Germinal center (tissue), 1 donor: Measurements from ENCODE around the gene SLC9C2.
"Not testable (repeated sequence)": the region's sequence is repeated elsewhere in the genome, so short reads cannot be mapped to it uniquely, and the experiment has no call there.

ENCODE experiments used
- DNase-seq: peaks from one replicate; pipeline ENCODE4 v3.0.0; 2012; ENCODE audit warnings: mixed read lengths, low spot score

Gene SLC9C2

DNA sequence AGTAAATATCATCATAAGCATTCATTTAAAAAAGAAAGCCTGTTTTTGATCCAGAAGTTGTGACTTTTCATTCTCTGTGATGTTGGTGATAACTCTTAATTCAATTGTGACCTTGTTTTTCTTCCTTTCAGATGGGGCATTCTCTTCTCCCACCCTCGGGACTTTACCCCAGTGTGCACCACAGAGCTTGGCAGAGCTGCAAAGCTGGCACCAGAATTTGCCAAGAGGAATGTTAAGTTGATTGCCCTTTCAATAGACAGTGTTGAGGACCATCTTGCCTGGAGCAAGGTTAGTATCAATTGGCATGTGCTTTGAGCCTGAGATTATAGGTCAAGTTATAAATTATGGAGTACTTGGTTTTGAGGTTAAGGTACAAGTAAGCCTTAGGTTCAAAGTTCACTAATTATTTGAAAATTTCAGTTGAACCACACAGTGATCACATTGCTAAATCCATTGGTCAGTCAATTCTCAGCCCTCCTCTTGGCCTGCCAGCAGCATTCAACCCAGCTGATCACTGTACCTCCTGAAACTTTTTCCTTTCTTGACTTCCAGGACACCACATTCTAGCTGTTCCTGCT lies 121.6 kb downstream of the SLC9C2 start:
- DNase-seq, result no peak

DNA sequence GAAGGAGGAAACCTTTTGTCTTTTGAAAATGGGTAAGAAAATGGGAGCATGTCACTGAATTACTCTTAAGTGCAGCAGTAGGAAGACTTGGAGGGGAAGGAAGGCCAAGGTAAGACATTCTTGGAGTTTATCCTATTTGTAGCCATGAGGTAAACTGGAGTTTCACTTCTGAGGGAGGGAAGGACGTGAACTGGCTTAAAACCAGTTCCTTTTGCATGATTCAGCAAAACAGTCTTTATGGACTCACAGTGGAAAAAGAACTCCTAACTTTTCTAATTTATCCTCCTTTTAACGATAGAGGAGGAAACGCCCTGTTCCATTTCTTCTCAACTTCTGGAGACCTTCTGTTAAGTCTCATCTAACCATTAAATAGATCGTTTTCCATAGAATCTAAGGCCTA lies 123.2 kb downstream of the SLC9C2 start:
- no peak for DNase-seq

DNA sequence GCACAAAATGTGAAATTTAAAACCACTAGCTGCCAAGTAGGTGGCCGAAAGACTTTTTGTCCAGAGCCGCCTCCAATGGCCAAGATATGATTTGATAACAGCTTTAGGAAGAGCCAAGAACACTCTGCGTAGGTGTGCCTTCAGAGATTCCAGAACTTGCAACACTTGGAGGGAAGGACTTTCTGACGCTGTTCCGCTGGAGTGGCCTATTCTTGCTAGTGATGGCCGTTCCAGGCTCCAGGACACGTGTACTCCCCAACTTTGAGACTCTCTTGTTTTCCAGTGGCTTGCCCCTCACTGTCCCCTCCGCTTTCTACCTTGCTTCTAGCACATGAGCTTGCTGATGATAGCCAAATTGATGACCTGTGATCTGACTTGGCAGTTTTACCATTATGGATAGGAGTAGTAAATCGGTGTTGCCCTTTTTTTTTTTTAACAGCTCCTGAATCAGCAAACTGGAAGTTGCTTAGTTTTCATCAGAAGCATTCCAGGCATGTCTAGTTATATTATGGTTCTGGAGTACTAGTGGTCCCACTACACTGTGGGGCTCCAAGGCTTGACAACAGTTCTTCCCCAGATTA lies 124.7 kb downstream of the SLC9C2 start:
- DNase-seq, result no peak

DNA sequence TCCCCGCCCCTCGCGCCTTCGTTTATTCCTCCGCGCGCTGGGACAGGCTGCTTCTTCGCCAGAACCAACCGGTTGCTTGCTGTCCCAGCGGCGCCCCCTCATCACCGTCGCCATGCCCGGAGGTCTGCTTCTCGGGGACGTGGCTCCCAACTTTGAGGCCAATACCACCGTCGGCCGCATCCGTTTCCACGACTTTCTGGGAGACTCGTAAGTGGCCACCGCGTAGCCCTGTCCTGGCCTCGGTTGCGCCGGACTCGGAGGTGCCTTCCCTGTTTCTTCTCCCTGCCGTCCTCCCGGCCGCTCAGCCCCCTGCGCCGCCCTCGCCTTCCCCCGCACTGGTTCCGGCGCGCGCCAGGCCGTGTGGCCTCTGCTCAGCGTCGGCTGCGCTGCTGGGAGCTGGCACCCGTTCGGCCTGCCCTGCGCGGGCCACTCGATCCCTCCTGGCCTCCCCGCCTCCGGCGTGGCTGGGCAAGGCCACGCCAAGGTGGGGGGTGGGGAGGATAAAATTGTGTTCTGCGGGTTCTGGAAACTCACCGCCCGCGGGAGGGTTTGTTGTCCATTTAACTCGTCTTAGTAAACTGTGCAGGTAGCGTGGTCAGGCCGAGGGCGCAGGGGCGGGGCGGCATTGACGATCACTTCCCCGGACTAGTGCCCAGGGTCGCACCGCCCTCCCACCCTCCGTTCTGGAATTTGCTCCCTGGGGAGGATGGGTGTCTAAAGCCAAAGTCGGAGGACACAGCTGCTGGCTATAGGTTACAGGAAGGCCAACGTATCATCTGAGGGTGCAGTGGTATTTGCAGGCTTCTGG lies 125.4 kb downstream of the SLC9C2 start, which contains the start of gene PRDX6:
PRDX6 (plus strand) TSS at position 50 of the 808 bp plus-strand sequence; CDS start at position 113, 63 bp downstream.
- peak; percentile 58 for DNase-seq

GRCh38 chr1:173476665-173477285 lies 126.1 kb downstream of the SLC9C2 start:
- peak; percentile 94 for DNase-seq

GRCh38 chr1:173476197-173476664 lies 126.6 kb downstream of the SLC9C2 start:
- DNase-seq, result no peak

DNA sequence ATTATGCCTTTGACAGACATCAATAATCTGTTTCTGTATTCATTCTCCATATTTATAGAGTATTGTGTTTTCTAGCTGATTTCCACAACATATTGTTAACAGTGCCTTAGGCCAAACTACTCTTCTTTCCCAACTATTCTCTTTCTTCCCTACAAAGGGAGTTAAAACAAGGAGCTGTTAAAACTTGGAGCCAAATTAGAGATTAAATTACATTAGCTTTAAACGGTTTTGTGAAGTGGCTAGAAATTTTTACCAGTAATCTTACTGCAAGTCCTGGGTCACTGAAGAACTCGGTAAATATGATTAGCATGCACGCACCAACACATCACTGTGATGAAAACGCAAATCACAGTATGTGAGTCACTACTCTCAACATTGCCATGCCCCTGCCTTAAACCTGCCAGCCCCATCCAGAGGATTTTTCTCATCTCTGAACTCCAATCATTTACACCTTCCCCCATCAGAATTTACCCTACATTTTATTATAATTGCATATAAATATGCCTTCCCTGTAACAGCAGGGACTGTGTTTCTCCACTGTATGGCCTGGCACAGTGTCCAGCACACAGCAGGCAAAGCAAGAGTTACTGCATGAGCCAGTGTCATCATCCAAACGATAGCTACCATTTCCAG lies 127.2 kb downstream of the SLC9C2 start:
- DNase-seq, result no peak

DNA sequence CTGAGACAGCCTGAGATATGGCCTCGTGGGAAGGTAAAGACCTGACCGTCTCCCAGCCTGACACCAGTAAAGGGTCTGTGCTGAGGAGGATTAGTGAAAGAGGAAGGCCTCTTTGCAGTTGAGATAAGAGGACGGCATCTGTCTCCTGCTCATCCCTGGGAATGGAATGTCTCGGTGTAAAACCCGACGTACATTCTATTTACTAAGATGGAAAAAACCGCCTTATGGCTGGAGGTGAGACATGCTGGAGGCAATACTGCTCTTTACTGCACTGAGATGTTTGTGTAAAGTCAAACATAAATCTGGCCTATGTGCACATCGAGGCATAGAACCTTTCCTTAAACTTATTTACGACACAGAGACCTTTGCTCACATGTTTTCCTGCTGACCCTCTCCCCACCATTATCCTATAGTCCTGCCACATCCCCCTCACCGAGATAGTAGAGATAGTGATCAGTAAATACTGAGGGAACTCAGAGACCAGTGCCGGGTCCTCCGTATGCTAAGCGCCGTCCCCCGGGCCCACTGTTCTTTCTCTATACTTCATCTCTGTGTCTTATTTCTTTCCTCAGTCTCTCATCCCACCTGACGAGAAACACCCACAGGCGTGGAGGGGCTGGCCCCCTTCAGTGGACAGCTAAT lies 128.0 kb downstream of the SLC9C2 start:
- not testable (repeated sequence) for DNase-seq

- no peak for DNase-seq
Measured at GRCh38 chr1:173474097-173474779, 128.6 kb downstream of the SLC9C2 start.

DNA sequence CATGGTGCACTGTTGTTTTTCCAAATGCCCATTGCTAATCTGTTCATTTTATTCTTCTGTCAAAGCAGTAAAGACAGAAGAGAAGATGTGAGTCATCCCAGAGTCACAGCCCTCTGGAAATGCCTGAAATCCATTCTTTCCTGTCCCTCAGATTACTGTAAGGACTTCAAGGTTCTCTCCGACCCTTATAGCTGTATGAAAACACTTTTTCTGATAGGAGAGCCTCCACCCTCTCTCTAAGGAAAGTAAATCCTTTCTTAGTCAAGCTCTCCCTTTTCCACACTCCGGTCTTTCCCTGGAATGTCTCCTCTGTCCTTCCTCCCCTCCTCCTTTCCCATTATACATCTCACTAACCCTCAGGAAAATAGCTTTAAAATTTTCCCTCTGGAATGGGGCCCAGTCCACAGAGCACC lies 129.3 kb downstream of the SLC9C2 start:
- DNase-seq, result no peak

DNA sequence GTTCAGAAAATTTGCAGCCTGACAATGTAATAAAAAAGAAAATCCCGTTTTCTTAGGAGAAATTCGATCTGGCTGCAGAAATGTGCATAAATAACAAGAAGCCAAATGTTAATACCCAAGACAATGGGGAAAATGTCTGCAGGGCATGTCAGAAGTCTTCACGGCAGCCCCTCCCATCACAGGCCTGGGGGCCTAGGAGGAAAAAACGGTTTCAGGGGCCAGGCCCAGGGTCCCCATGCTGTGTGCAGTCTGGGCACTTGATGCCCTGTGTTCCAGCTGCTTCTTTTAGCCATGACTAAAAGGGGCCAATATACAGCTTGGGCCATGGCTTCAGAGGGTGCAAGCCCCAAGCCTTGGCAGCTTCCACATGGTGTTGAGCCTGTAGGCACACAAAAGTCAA lies 132.3 kb downstream of the SLC9C2 start:
- DNase-seq, result no peak

- DNase-seq, result no peak
Measured at GRCh38 chr1:173469656-173470055, 133.2 kb downstream of the SLC9C2 start.

DNA sequence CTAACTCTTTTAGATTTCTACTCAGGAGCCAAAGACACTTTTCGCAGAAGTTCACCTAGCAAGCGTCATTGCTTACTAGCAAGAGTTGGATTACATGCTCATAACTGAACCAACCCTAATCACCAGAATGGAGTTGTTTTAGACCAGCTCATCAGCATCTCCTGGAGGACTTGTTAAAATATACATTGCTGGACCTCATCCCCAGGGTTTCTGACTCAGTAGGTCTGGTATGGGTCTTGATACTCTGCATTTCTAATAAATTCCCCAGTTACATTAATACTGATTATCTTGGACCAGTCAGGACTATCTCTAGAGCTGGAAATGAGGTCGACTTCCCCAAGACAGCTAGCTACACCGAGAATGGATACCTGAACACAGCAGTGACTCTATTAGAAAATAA lies 135.4 kb downstream of the SLC9C2 start:
- no peak for DNase-seq

- DNase-seq, result not testable (repeated sequence)
Measured at GRCh38 chr1:173464185-173464584, 138.7 kb downstream of the SLC9C2 start.

GRCh38 chr1:173462666-173463065 lies 140.2 kb downstream of the SLC9C2 start:
- not testable (repeated sequence) for DNase-seq

DNA sequence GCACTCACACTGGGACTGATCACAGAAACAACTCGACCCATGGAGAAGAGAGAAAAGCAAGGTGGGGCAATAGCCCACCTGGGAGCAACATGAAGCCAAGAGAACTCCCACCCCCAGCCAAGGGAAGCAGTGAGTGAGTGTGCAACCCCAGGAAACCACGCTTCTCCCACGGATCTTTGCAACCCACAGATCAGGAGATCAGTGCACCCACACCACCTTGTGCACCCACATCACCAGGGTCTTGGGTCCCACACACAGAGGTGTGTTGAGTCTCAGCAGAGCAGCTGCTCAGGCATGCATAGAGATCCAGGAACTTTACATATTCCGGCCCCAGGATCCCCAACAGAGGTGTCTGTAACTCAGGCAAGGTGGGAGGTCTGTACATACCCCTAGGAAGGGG lies 143.0 kb downstream of the SLC9C2 start:
- DNase-seq, result no peak

DNA sequence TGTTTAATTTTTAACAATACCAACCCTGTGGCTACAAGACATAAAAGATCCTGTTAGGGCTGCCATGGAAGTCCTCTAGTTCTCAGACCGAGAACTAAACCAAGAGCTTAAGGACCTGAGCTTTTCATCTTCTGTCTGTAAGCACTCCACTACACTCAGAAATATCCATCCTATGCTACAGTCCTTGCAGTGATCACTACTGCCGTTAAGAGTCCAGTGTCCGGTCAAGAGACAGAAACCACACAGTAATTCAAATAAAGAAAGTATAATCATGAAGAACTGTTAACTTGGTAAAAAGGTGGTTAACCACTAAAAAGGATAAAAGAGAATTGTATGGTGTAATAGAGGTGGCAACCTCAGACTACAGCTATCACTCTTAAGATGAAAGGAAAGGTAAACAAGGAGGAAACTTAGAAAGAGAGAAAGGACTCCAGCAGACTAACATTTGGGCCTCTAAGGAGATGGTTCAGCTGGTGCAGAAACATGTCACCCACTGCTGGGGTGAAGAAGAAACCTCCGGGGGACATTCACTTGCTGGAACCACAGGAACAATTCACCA lies 147.8 kb downstream of the SLC9C2 start:
- DNase-seq, result no peak

DNA sequence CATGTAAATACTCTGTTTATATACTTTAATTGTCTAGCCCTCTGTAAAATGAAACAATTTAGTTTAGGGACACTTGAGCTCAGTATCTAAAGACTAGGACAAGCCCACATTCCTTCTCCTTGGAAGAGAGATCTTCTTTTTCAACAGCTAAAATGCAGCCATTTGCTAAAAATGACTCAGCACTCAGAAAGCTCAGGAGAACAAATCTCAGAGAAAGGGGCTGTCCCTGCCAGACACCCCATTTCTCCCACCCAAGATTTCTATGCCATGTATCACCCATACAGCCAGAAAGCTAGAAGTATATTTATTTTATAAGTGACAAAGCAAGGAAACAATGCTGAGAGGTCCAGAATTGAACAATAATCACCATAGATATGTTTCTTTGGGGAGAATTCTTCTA lies 148.9 kb downstream of the SLC9C2 start:
- no peak for DNase-seq

DNA sequence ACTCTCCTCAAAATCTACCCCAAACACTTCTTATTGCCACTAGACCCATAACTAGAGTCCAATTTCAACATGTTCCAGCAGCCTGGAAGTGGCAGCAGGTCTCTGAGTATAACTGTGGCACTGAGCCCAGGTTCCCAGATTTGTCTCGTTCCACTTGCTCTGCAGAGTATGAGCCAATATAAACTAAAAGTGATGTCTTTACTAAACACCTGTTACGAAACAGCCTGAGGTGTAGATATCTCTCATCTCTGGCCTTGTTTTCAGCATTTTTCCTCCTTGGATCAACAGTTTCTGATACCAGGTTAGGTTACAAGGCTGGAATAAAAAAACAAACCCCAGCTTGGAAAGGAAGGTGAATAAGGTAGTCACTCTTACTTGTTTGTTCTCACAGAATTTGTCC lies 150.9 kb downstream of the SLC9C2 start:
- no peak for DNase-seq
